ENCODE measurements around the gene ZXDC. TPM values are rescaled to one million over a fixed set of nuclear protein-coding genes. Genes with fewer than 3 reads are reported as not detected.
A peak's percentile ranks its signal among the peaks of the same experiment; 100 is the strongest.

The ZXDC gene
- total RNA-seq, 4 donors from 2014 or later = 54.0 to 77.4 (median 68.0) TPM

DNA sequence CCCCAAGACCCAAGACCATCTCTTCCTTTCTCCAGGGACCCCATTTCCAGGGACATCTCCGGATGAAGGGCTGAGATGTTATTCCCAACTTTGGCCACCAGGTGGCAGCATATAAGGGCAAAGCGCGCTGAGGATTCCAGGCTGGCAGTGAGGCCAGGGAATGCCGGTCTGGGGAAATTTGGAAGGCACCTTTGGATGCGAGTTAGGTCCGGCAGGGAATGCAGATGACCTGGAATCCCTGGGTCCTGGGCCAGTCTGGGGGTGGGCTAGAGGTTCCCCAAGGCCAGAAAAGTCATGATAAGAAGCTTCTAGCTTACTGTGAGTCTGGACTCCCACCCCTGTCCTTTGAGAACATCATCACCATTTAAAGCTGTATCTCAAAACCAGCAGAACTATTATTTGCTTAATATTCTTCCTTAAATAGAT lies 46.7 kb upstream of the ZXDC start:
- H3K36me3 ChIP-seq = no peaks in the 10 kb centered on the region
- no peak for TF ChIP-seq POLR2A (IDR thresholded peaks at IDR 0.05)
- TF ChIP-seq, protein P1, sequence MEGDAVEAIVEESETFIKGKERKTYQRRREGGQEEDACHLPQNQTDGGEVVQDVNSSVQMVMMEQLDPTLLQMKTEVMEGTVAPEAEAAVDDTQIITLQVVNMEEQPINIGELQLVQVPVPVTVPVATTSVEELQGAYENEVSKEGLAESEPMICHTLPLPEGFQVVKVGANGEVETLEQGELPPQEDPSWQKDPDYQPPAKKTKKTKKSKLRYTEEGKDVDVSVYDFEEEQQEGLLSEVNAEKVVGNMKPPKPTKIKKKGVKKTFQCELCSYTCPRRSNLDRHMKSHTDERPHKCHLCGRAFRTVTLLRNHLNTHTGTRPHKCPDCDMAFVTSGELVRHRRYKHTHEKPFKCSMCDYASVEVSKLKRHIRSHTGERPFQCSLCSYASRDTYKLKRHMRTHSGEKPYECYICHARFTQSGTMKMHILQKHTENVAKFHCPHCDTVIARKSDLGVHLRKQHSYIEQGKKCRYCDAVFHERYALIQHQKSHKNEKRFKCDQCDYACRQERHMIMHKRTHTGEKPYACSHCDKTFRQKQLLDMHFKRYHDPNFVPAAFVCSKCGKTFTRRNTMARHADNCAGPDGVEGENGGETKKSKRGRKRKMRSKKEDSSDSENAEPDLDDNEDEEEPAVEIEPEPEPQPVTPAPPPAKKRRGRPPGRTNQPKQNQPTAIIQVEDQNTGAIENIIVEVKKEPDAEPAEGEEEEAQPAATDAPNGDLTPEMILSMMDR (IDR thresholded peaks at IDR 0.05) = peak; percentile 81 to 95 (median 88)
- no peaks in the 10 kb centered on the region for H3K9me3 ChIP-seq
- no peak overlapping the region for H3K27ac ChIP-seq
- peaks cover 0 to 20% of the 10 kb centered on the region in 2 donors for H3K27me3 ChIP-seq
- H3K4me1 ChIP-seq = peaks cover 0 to 23% (median 3%) of the 10 kb centered on the region in 4 donors
- no peak overlapping the region for H3K4me3 ChIP-seq
- DNase-seq (ENCODE audit: low spot score in 2 of 2) = peak; percentile 36 to 61
- 0 to 3% methylated on average over 6 of the region's 6 CpGs for WGBS, 2 donors

- H3K9me3 ChIP-seq = no peaks in the 10 kb centered on the region
- no peak overlapping the region for H3K27ac ChIP-seq
- WGBS, 2 donors = 66 to 73% methylated on average over 7 to 11 of the region's 11 CpGs
- TF ChIP-seq, protein P1 (IDR thresholded peaks at IDR 0.05) = no peak
- TF ChIP-seq POLR2A (IDR thresholded peaks at IDR 0.05) (no peak), EP300 (IDR thresholded peaks at IDR 0.05) (no peak)
- H3K27me3 ChIP-seq = peaks cover 0 to 20% of the 10 kb centered on the region in 2 donors
- no peak for DNase-seq (ENCODE audit: low spot score in 2 of 2)
- H3K4me3 ChIP-seq = no peak overlapping the region
- H3K4me1 ChIP-seq = peaks cover 0 to 23% (median 3%) of the 10 kb centered on the region in 4 donors
- no peaks in the 10 kb centered on the region for H3K36me3 ChIP-seq
These were observed 45.6 kb upstream of the ZXDC start for GRCh38 chr3:126521122-126521891.

- Histone ChIP-seq H3K36me3 (no peaks in the 10 kb centered on the region), H3K27me3 (peaks cover 0 to 14% of the 10 kb centered on the region in 2 donors), H3K4me1 (peaks cover 0 to 20% (median 3%) of the 10 kb centered on the region in 4 donors), H3K27ac (no peak overlapping the region), H3K4me3 (no peak overlapping the region), H3K9me3 (no peaks in the 10 kb centered on the region)
- no peak for DNase-seq (ENCODE audit: low spot score in 2 of 2)
- WGBS, 2 donors = 85 to 89% methylated on average over 10 of the region's 10 CpGs
- TF ChIP-seq EP300 (IDR thresholded peaks at IDR 0.05) = no peak
- TF ChIP-seq, protein P1 (IDR thresholded peaks at IDR 0.05) = no peak
- TF ChIP-seq POLR2A (IDR thresholded peaks at IDR 0.05) = no peak
These were observed 44.1 kb upstream of the ZXDC start for GRCh38 chr3:126519506-126520455.

- Histone ChIP-seq H3K4me1 (peaks cover 0 to 10% (median 0%) of the 10 kb centered on the region in 4 donors), H3K36me3 (no peaks in the 10 kb centered on the region), H3K4me3 (no peak overlapping the region), H3K9me3 (no peaks in the 10 kb centered on the region), H3K27ac (no peak overlapping the region), H3K27me3 (peaks cover 0 to 6% of the 10 kb centered on the region in 2 donors)
- TF ChIP-seq POLR2A (IDR thresholded peaks at IDR 0.05) (no peak), EP300 (IDR thresholded peaks at IDR 0.05) (no peak)
- TF ChIP-seq, protein P1 (IDR thresholded peaks at IDR 0.05) = no peak
- no peak for DNase-seq (ENCODE audit: low spot score in 2 of 2)
- WGBS, 2 donors = 53 to 60% methylated on average over 4 of the region's 4 CpGs
These were observed 43.1 kb upstream of the ZXDC start for GRCh38 chr3:126518779-126519177.

Data from tibial nerve (tissue), 4 donors.